NCI-H345 treated with DMSO at 0.1 percent for 48 hours (cell line): ENCODE results near the gene ZNF286A.
"Not testable (repeated sequence)": the region's sequence is repeated elsewhere in the genome, so short reads cannot be mapped to it uniquely, and the experiment has no call there.

Source experiments
- DNase-seq: peaks from one replicate; lab custom pipeline; 2025; ENCODE audit not compliant: unreplicated experiment; lab: John Stamatoyannopoulos, UW

The ZNF286A gene

GRCh38 chr17:15699413-15699924 is at the start of gene ZNF286A:
TSS of gene ZNF286A (plus strand) at chr17:15699752. CDS start at chr17:15700330, 578 bp downstream.
- DNase-seq: peak; percentile 75

- DNase-seq: no peak
These were observed 49.6 kb upstream of the ZNF286A start for GRCh38 chr17:15649861-15650421.

- DNase-seq: no peak
These were observed 48.6 kb upstream of the ZNF286A start for GRCh38 chr17:15650741-15651582.

GRCh38 chr17:15651583-15652110 is 47.9 kb upstream of the ZNF286A start:
- peak; percentile 26 for DNase-seq

- no peak for DNase-seq
These were observed 46.6 kb upstream of the ZNF286A start for GRCh38 chr17:15652960-15653359.

- DNase-seq: not testable (repeated sequence)
These were observed 45.2 kb upstream of the ZNF286A start for GRCh38 chr17:15654401-15654800.

GRCh38 chr17:15654886-15655561 is 44.5 kb upstream of the ZNF286A start:
- DNase-seq: no peak

- DNase-seq: no peak
These were observed 41.7 kb upstream of the ZNF286A start for GRCh38 chr17:15657868-15658267.

- DNase-seq: no peak
These were observed 41.3 kb upstream of the ZNF286A start for GRCh38 chr17:15658296-15658695.

GRCh38 chr17:15659236-15659635 is 40.3 kb upstream of the ZNF286A start:
- DNase-seq: no peak

- DNase-seq: no peak
These were observed 39.9 kb upstream of the ZNF286A start for GRCh38 chr17:15659663-15660062.

GRCh38 chr17:15660077-15660476 is 39.5 kb upstream of the ZNF286A start:
- no peak for DNase-seq

- DNase-seq: no peak
These were observed 36.9 kb upstream of the ZNF286A start for GRCh38 chr17:15662681-15663080.

GRCh38 chr17:15663176-15663575 is 36.4 kb upstream of the ZNF286A start:
- no peak for DNase-seq

- no peak for DNase-seq
These were observed 35.9 kb upstream of the ZNF286A start for GRCh38 chr17:15663691-15664090.

- DNase-seq: not testable (repeated sequence)
These were observed 30.0 kb upstream of the ZNF286A start for GRCh38 chr17:15669526-15669925.

- DNase-seq: not testable (repeated sequence)
These were observed 24.9 kb upstream of the ZNF286A start for GRCh38 chr17:15674640-15675039.

GRCh38 chr17:15675991-15676390 is 23.6 kb upstream of the ZNF286A start:
- DNase-seq: not testable (repeated sequence)

- not testable (repeated sequence) for DNase-seq
These were observed 16.4 kb upstream of the ZNF286A start for GRCh38 chr17:15683135-15683534.

- DNase-seq: peak; percentile 25
These were observed 15.6 kb upstream of the ZNF286A start, which contains the start of gene TRIM16 for GRCh38 chr17:15683824-15684478. TSS of gene TRIM16 (minus strand) at chr17:15684311. CDS start at chr17:15651609, 32,702 bp downstream.

GRCh38 chr17:15687494-15687893 is 12.1 kb upstream of the ZNF286A start:
- DNase-seq: not testable (repeated sequence)
